DMS114 treated with DMSO at 0.1 percent for 48 hours (cell line): ENCODE results near the gene FOXL2.
"Not testable (repeated sequence)": the region's sequence is repeated elsewhere in the genome, so short reads cannot be mapped to it uniquely, and the experiment has no call there.

Experiments used
- DNase-seq: peaks from one replicate; lab custom pipeline; 2025; ENCODE audit not compliant: unreplicated experiment; lab: John Stamatoyannopoulos, UW

FOXL2 gene

DNA sequence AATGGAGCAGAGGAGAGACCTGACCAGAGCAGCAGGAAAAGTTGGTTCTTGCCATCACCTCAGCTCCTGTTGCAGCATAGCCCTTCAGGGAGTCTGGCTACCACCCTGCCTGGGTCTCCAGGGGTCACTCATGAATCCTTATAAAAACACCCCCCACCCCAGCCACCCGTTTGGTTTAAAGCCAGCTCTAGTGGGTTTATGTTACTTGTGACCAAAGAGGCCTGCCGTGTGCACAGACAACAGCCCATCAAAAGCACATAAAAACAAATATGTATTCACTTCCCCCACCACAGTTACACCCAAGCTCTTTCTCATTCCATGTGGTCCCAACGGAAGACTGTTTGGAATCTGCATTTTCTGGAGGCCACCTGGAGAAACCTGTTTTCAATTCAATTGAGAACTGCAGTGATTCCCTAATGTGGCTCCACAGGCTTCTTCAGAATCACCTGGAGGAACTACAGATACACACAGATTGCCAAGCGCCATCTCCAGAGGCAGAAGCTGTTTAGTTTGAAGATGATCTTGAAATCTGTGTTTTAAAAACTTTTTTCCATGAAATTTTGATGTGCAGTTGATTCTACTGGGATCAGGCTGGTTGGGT, 13.8 kb downstream of the FOXL2 start:
- DNase-seq, result no peak

- DNase-seq, result no peak
Observed at GRCh38 chr3:138928727-138929372, 18.1 kb downstream of the FOXL2 start.

- DNase-seq, result peak; percentile 58
Observed at GRCh38 chr3:138923531-138923994, 23.4 kb downstream of the FOXL2 start.

DNA sequence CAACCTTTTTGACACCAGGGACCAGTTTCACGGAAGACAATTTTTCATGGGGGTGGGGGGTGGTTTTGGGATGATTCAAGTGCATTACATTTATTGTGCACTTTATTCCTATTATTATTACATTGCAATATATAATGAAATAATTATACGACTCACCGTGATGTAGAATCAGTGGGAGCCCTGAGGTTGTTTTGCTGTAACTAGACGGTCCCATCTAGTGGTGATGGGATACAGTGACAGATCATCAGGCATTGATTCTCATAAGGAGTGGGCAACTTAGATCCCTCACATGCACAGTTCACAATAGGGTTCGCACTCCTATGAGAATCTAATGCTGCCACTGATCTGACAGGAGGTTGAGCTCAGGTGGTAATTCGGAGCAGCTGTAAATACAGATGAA, 24.5 kb downstream of the FOXL2 start:
- not testable (repeated sequence) for DNase-seq

GRCh38 chr3:138921316-138922292, 25.3 kb downstream of the FOXL2 start:
- no peak for DNase-seq

- DNase-seq, result no peak
Observed at GRCh38 chr3:138919325-138919724, 27.6 kb downstream of the FOXL2 start.

DNA sequence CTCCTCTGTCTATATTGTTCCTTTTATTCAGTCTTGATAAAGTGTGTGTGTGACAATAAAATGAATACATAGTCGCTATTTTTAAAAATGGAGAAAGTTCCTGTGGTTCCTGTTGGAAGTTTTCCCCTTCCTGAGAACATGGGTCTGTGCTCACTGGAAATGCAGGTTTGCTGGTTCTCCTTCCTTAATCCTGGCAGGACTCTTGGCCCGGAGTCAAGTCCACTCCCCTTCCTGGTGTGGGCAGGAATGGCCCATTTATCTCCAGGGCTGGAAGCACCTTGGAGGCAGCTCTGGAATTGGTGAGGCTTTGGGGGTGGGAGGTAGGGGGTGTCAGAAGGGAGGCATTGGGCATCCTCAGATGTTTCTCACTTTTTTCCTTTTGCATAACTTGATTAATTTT, 30.1 kb downstream of the FOXL2 start:
- DNase-seq, result no peak

GRCh38 chr3:138915503-138916498, 31.1 kb downstream of the FOXL2 start:
- DNase-seq, result peak; percentile 55

- no peak for DNase-seq
Observed at GRCh38 chr3:138914870-138915502, 32.0 kb downstream of the FOXL2 start.

DNA sequence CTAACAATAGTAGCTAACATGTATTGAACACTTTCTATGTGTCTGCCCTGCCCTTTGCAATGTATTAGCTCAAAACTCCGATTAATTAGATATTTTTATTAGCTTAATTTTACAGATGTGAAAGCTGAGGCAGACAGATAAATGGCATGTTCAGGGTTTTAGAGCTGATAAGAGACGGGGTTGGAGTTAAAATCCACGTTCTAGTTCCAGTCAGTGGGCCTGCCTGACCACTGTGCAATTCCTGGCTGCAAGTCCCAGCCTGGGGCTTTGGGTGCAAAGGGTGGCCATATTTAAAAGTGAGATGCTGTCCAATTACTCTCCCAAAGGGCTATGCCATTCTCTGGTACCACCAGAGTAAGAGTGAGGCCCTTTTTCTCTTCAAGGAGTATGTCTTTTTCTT, 33.2 kb downstream of the FOXL2 start:
- DNase-seq, result no peak

DNA sequence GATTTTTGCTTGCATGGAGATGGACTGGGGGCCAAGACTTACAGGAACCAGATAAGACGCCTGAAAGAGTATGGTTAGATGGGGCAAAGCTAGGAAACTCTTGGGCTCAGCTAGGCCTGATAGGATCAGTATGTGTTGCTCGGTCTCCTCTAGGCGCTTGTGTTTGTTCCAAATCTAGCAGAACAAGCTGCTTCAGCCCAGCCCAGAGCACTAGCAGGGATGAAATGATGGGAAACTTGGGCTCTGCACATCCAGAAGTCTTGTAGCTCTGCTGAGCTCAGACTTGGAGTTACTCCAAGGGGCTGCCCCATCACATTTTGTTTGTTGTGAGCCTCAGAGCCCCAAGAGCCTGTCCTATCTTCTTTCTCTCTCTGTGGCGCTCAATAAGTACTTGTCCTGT, 34.7 kb downstream of the FOXL2 start:
- DNase-seq, result no peak

GRCh38 chr3:138911621-138912020, 35.3 kb downstream of the FOXL2 start:
- no peak for DNase-seq

- no peak for DNase-seq
Observed at GRCh38 chr3:138909904-138910303, 37.0 kb downstream of the FOXL2 start.

DNA sequence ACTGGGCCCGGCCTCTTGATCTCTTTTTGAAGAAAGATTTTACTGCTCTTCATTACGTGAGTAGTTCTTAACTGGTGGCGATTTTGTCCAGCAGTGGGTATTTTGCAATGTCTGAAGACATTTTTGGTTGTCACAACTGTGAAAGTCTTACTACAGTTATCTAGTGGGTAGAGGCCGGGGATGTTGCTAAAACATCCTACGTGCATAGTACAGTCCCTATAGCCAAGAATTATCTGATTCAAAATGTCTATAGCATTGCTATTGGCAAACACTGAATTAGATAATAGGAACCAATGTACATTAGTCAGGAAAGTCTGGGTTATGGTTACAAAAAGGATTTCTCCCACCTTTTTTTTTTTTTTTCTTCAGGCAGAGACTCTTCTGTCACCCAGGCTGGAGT, 38.1 kb downstream of the FOXL2 start:
- DNase-seq, result no peak

- DNase-seq, result no peak
Observed at GRCh38 chr3:138907539-138907938, 39.4 kb downstream of the FOXL2 start.

DNA sequence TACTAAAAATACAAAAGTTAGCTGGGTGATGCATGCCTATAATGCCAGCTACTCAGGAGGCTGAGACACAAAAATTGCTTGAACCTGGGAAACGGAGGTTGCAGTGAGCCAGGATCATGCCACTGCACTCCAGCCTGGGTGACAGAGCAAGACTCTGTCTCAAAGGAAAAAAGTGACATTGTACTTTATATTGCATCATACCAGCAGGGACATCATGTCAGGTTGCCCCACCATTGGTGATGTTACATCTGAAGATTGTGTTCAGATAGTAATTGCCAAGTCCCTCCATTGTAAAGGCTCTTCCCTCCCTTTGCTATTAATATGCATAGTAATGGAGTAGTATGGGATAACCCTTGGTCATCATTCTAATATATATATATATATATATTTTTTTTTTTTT, 44.8 kb downstream of the FOXL2 start:
- no peak for DNase-seq

DNA sequence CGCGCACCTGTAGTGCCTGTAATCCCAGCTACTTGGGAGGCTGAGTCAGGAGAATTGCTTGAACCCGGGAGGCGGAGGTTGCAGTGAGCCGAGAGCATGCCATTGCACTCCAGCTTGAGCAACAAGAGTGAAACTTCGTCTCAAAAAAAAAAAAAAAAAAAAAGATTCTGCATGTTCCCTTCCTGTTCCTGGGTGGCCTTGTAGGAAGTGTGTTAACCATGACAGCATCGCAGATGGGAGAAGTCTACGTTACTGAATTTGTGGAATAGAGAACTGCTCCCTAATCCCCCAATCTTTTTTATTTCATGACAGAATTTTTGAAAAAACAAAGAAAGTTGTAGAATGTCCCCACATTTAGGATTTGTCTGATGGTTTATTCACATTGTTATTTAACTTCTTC, 45.4 kb downstream of the FOXL2 start:
- no peak for DNase-seq

DNA sequence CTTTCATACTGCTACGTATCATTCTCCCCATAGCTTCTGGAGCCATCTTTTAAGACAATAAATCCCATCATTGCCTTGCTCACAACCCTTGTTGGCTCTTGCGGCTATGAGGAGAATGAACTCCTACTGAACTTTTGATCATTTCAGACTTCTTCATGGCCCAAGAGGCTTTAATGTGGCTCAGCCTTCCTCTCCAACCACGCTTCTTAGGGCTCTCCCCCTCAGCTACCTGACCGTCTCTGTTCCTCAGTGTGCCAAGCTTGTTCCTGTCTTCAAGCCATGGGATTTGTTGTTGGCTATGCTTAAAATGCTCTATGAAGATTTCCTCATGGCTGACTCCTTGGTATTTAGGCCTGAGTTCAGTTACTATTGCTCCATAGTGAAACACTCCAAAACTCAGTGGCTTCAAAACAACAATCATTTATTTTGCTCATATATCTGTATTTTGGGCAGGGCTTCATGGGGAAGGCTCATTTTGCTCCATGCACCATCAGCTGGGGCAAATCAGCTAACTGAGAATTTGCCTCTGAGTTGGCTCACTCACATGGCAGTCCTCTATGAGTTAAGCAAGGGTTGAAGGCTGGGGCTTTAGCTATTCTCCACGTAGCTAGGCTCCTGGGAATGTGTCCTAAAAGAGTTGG, 47.5 kb downstream of the FOXL2 start:
- no peak for DNase-seq

DNA sequence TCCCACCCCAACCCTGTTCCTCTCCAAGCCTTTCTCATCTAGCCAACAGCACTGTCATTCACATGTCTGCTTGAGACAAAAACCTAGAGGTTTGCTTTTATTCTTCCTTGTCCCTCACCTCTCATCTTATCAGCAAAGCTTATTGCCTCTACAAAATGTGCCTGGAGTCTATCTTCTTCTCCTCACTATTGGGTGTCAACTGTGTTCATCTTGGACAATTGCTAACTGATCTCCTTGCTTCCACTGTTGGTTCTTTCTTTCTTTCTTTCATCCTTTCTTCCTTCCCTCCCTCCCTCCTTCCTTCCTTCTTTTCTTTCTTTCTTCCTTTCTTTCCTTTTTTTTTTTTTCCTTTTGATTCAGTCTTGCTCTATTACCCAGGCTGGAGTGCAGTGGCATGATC, 48.2 kb downstream of the FOXL2 start:
- DNase-seq, result no peak

GRCh38 chr3:138898301-138898700, 48.6 kb downstream of the FOXL2 start:
- no peak for DNase-seq
